OCI-LY1 (cell line): ENCODE results near the gene ATF6.

Experiments
- CTCF ChIP-seq: fragments of 200-600 bp; sonication (generic), shearing (Covaris generic); IDR thresholded peaks from 2 replicates; pipeline ENCODE4 v1.5.1; 2017; ENCODE audit warnings: mild to moderate bottlenecking, antibody characterized with exemption, low read length, moderate library complexity, mixed read lengths
- EZH2 ChIP-seq: fragments of 200-600 bp; sonication (generic), shearing (Covaris generic); IDR thresholded peaks from 2 replicates; pipeline ENCODE4 v1.8.0; 2017; ENCODE audit warnings: borderline replicate concordance, mixed run types, mild to moderate bottlenecking, antibody characterized with exemption, low read length, moderate library complexity, mixed read lengths

- no peak for TF ChIP-seq EZH2
- no peak for TF ChIP-seq CTCF
These were observed 72.8 kb downstream of the ATF6 start for GRCh38 chr1:161838885-161839284.
